ENCODE data around the gene DTD2. TPM values are rescaled to one million over a fixed set of nuclear protein-coding genes. Genes with fewer than 3 reads are reported as not detected.

The DTD2 gene
- 10 to 100 TPM; 16.7 to 18.1 TPM for total RNA-seq

DNA sequence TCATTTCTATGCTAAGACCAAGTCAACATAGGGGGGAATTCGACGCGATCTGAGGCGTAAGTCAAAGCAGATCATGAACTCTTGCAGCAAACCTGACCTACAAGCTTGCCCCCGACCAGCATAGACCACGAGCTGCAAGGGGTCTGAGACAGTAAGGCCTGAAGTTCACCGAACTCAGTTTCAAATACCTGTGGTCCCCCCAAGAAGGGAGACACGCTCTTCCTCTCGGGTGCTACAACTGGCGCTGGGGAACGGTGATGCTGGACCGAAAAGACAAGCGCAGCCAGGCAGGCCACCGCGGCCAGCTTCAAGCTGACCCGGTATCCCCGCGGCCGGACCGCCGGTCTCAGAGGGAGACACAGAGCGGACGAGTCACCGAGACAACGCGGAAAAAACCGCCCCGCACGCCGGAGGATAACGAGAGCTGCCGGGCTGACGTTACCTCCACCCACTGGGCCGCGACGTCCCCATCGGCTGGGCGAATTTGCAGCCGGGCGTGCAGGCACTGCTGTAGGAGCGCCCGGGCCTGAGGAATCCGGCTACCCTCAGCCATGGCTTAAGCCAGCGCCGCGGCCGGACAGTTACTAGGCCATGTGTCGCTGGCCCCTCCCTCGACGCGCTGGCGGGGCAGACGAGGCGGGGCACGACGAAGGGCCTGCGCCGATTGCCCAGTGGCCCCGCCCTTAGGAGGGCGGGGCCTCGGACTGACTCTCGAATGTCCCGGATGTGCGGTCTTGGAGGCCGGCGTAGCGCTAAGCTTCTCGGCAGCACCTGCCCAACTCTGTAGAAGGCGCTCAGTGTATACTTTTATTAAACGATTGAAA is at the start of gene DTD2:
Gene DTD2 (minus strand): TSS at position 666 of the 824 bp plus-strand sequence. CDS start 113 bp downstream, at position 553.
- ATAC-seq (ENCODE audit: low read depth), result peak; percentile 97
- H3K4me1 Mint-ChIP-seq, result peaks cover 17% of the 10 kb centered on the region
- peak within 1 kb of the TSS; percentile 92 for H3K27ac Mint-ChIP-seq
- no peaks in the 10 kb centered on the region for H3K36me3 Mint-ChIP-seq
- POLR2A ChIA-PET, result interaction anchor here (0.5 to 2.1 kb wide), 8 partner anchors 25 to 835 kb away, joined by 3 to 22 read pairs (median 3); partner anchors contain the start of genes HEATR5A, HECTD1 and SCFD1
- H3K9me3 Mint-ChIP-seq, result no peaks in the 10 kb centered on the region
- peak; percentile 90 for DNase-seq
- no peaks in the 10 kb centered on the region for H3K27me3 Mint-ChIP-seq
- H3K4me3 Mint-ChIP-seq, result peak within 1 kb of the TSS; percentile 92

DNA sequence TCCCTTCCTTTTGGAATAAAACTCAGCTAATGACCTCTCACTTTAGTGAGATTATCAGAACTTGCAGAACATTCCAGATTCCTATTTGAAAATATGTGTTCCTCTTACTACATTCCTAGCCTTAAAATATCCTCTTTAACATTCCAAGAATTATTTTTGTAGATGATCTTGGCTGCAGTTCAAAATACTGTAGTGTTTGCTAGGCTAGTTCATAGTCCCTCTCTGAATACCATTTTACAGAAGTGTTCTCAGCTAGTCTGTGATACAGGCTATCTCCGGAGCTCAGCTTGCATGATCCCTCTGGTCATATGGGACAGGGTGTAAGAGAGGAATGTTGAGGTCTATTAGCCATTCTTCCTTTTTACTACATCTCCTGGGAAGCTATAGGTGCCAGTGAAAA is 48.1 kb upstream of the DTD2 start:
- ATAC-seq (ENCODE audit: low read depth), result no peak
- peaks cover 6% of the 10 kb centered on the region for H3K27me3 Mint-ChIP-seq
- no peaks in the 10 kb centered on the region for H3K9me3 Mint-ChIP-seq
- no peak overlapping the region for H3K4me3 Mint-ChIP-seq
- POLR2A ChIA-PET, result no interaction called here
- no peak for DNase-seq
- H3K27ac Mint-ChIP-seq, result no peak overlapping the region
- no peaks in the 10 kb centered on the region for H3K36me3 Mint-ChIP-seq
- no peaks in the 10 kb centered on the region for H3K4me1 Mint-ChIP-seq

- no peaks in the 10 kb centered on the region for H3K9me3 Mint-ChIP-seq
- no peak overlapping the region for H3K4me3 Mint-ChIP-seq
- H3K4me1 Mint-ChIP-seq, result no peaks in the 10 kb centered on the region
- H3K36me3 Mint-ChIP-seq, result no peaks in the 10 kb centered on the region
- no peak overlapping the region for H3K27ac Mint-ChIP-seq
- no peak for DNase-seq
- no peak for ATAC-seq (ENCODE audit: low read depth)
- H3K27me3 Mint-ChIP-seq, result peaks cover 12% of the 10 kb centered on the region
- POLR2A ChIA-PET, result no interaction called here
These were observed 44.6 kb upstream of the DTD2 start for GRCh38 chr14:31501870-31502269.

DNA sequence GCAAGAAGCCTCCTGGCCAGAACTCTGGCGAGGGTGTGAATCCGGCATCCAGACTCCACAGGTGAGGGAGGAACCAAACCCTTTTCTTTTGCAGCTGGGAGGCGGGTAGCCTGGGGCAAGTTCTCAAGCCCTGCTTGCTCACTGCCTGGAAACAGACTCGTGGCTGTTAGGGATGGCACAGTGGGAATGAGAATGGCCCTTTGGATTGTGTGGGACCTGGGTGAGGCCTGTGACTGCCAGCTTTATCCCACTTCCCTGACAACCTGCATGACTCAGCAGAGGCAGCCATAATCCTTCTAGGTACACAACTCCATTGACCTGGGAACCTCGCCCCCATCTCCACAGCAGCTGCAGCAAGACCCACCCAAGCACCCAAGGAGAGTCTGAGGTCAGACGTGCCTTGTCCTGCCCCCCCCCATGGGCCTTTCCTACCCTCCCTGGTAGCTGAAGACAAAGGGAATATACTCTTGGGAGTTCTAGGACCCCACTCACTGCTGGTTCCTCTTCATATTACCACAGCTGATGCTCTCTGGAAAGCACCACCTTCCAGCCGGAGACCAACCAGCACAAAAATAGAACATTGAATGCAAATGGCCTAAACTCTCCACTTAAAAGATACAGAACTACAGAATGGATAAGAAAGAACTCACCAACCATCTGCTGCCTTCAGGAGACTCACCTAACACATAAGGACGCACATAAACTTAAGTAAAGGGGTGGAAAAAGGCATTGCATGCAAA is 35.6 kb upstream of the DTD2 start:
- no peaks in the 10 kb centered on the region for H3K4me1 Mint-ChIP-seq
- H3K36me3 Mint-ChIP-seq, result no peaks in the 10 kb centered on the region
- H3K9me3 Mint-ChIP-seq, result no peaks in the 10 kb centered on the region
- POLR2A ChIA-PET, result no interaction called here
- H3K27ac Mint-ChIP-seq, result no peak overlapping the region
- H3K4me3 Mint-ChIP-seq, result no peak overlapping the region
- peaks cover 9% of the 10 kb centered on the region for H3K27me3 Mint-ChIP-seq
- DNase-seq, result no peak
- no peak for ATAC-seq (ENCODE audit: low read depth)

DNA sequence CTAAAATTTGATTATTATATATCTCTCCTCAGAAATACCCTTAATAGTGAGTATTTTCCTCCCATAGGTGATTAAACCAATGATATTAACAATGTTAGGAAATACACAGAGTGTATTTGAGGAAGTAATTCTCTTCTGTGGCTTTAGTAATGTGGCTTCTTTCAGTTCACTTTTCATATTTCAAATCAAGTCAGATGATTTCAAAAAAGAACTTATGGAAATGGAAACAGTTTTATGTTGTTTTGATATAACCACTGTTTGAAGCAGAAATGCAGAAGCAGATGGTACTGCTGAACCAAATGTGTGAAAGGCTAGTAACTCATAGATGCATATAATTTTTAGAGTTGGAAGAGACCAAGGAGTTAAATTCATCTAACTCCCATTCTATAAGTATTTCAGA is 32.4 kb upstream of the DTD2 start:
- H3K4me3 Mint-ChIP-seq, result no peak overlapping the region
- no peaks in the 10 kb centered on the region for H3K4me1 Mint-ChIP-seq
- no peak for DNase-seq
- no peaks in the 10 kb centered on the region for H3K36me3 Mint-ChIP-seq
- H3K27me3 Mint-ChIP-seq, result peaks cover 5% of the 10 kb centered on the region
- no peaks in the 10 kb centered on the region for H3K9me3 Mint-ChIP-seq
- POLR2A ChIA-PET, result no interaction called here
- ATAC-seq (ENCODE audit: low read depth), result no peak
- H3K27ac Mint-ChIP-seq, result no peak overlapping the region

DNA sequence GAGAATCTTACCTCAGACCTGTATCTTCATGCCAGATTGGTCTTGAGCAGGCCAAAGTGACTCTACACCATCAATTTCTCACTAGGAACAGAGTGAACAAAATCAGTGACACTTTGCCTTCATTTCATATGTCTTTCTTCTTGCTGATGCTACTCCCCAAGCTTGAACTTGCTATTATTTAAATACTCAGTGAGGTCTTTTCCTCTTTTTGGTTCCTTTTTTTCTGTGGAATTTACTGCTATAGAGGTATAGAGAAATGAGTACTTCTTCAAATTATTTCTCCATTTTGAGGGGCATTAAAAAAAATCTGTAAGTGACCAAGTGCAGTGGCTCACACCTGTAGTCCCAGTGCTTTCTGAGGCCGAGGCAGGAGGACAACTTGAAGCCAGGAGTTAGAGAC is 30.6 kb upstream of the DTD2 start, which contains the start of gene GPR33:
Gene GPR33 (minus strand): TSS at position 154 of the 400 bp plus-strand sequence. CDS start 4,074 bp downstream, outside the sequence.
- ATAC-seq (ENCODE audit: low read depth), result no peak
- peaks cover 5% of the 10 kb centered on the region for H3K27me3 Mint-ChIP-seq
- POLR2A ChIA-PET, result no interaction called here
- no peak within 1 kb of the TSS for H3K27ac Mint-ChIP-seq
- H3K4me3 Mint-ChIP-seq, result no peak within 1 kb of the TSS
- H3K4me1 Mint-ChIP-seq, result no peaks in the 10 kb centered on the region
- no peak for DNase-seq
- no peaks in the 10 kb centered on the region for H3K9me3 Mint-ChIP-seq
- H3K36me3 Mint-ChIP-seq, result no peaks in the 10 kb centered on the region

- Mint-ChIP-seq H3K4me1 (no peaks in the 10 kb centered on the region), H3K27ac (no peak overlapping the region), H3K27me3 (peaks cover 5% of the 10 kb centered on the region), H3K4me3 (no peak overlapping the region), H3K36me3 (no peaks in the 10 kb centered on the region), H3K9me3 (no peaks in the 10 kb centered on the region)
- DNase-seq, result no peak
- POLR2A ChIA-PET, result no interaction called here
- no peak for ATAC-seq (ENCODE audit: low read depth)
These were observed 29.5 kb upstream of the DTD2 start for GRCh38 chr14:31486764-31487163.

DNA sequence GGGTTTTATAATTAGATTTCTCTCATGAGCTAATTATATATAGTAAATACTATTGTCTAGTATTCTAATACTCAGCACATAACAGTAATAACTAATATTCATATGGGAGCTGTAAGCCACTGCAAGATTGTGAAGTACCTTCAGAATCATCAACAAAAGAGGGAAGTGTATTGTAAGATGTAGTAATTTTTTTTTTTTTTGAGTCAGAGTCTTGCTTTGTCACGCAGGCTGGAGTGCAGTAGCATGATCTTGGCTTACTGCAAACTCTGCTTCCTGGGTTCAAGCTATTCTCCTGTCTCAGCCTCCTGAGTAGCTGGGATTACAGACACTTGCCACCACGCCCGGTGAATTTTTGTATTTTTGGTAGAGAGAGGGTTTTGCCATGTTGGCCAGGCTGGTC is 27.4 kb upstream of the DTD2 start:
- Mint-ChIP-seq H3K27me3 (peaks cover 7% of the 10 kb centered on the region), H3K4me3 (no peak overlapping the region), H3K27ac (no peak overlapping the region), H3K4me1 (no peaks in the 10 kb centered on the region), H3K9me3 (no peaks in the 10 kb centered on the region), H3K36me3 (no peaks in the 10 kb centered on the region)
- no peak for DNase-seq
- ATAC-seq (ENCODE audit: low read depth), result no peak
- POLR2A ChIA-PET, result no interaction called here

DNA sequence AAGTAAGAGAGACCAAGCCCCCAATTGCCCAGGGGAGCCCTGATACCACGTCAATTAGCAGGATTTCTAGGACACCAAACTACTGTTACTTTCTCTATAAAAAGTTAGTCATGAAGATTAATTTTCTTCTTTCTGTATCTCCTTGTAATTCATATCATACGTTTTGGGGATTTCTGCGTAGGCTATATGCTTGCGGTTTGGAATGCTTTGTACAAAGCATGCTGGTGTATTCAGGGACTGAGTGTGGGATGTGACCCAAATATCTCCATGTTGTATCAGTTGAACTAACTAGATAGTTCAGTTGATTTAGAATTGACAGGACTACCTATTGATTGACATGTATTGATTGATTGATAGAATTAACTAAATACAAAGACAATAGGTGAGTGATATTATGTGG is 22.9 kb upstream of the DTD2 start:
- Mint-ChIP-seq H3K4me1 (no peaks in the 10 kb centered on the region), H3K27ac (no peak overlapping the region), H3K4me3 (no peak overlapping the region), H3K9me3 (no peaks in the 10 kb centered on the region), H3K27me3 (peaks cover 6% of the 10 kb centered on the region), H3K36me3 (no peaks in the 10 kb centered on the region)
- DNase-seq (no peak), ATAC-seq (ENCODE audit: low read depth) (no peak)
- POLR2A ChIA-PET, result no interaction called here

GRCh38 chr14:31479027-31479426 is 21.7 kb upstream of the DTD2 start:
- ATAC-seq (ENCODE audit: low read depth) (no peak), DNase-seq (no peak)
- Mint-ChIP-seq H3K4me3 (no peak overlapping the region), H3K9me3 (no peaks in the 10 kb centered on the region), H3K27ac (no peak overlapping the region), H3K4me1 (no peaks in the 10 kb centered on the region), H3K36me3 (no peaks in the 10 kb centered on the region), H3K27me3 (peaks cover 6% of the 10 kb centered on the region)
- POLR2A ChIA-PET, result no interaction called here

GRCh38 chr14:31477248-31477647 is 19.9 kb upstream of the DTD2 start:
- peaks cover 6% of the 10 kb centered on the region for H3K27me3 Mint-ChIP-seq
- POLR2A ChIA-PET, result no interaction called here
- H3K27ac Mint-ChIP-seq, result no peak overlapping the region
- no peak for DNase-seq
- no peak for ATAC-seq (ENCODE audit: low read depth)
- no peaks in the 10 kb centered on the region for H3K36me3 Mint-ChIP-seq
- H3K9me3 Mint-ChIP-seq, result peaks cover 2% of the 10 kb centered on the region
- no peak overlapping the region for H3K4me3 Mint-ChIP-seq
- no peaks in the 10 kb centered on the region for H3K4me1 Mint-ChIP-seq

DNA sequence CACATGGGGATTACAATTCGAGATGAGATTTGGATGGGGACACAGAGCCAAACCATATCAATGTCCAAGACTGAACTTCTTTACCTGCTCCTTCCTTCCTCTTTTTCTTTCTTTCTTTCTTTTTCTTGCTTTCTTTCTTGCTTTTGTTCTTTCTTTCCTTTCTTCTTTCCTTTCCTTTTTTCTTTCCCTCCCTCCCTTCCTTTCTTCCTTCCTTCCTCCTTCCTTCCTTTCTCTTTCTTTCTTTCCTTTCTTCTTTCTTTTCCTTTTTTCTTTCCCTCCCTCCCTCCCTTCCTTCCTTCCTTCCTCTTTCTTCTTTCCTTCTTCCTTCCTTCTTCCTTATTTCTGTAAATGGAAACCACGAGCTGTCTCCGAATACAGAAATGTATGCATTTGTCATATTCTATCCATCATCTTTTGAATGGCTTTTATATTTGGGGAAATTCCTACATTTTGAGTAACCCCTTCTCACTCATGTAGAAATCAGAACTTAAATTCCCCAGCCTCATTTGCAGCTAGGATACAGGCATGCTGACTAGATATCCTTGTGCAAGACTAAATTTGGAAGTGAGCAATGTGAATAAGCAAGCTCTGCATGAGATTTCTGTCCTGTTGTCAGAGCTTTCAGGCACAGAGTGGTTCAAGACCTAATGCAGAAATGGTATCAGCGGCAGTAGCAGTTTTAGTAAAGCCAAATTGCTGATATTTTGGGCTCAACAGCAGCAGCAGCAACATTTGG is 19.0 kb upstream of the DTD2 start:
- POLR2A ChIA-PET, result no interaction called here
- Mint-ChIP-seq H3K36me3 (no peaks in the 10 kb centered on the region), H3K4me1 (no peaks in the 10 kb centered on the region), H3K27ac (no peak overlapping the region), H3K4me3 (no peak overlapping the region), H3K27me3 (peaks cover 6% of the 10 kb centered on the region), H3K9me3 (peaks cover 2% of the 10 kb centered on the region)
- DNase-seq (no peak), ATAC-seq (ENCODE audit: low read depth) (no peak)

DNA sequence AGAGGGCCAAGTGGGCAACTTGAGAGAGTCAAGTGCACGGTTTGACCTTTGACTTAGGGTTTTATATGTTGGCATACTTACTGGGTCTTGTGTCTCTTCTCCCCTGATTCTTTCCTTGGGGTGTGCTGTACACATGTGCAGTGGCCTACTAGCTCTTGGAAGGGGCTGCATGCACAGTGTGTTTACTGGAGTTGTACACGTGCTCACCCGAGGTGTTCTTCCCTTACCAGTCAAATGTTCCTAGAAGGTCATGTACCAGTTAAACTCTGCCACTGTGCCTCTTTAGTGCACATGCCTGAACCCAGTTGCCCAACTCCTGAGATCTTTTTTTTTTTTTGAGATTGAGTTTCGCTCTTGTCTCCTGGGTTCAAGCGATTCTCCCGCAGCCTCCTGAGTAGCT is 9.2 kb upstream of the DTD2 start:
- ATAC-seq (ENCODE audit: low read depth) (no peak), DNase-seq (no peak)
- no peaks in the 10 kb centered on the region for H3K36me3 Mint-ChIP-seq
- peaks cover 1% of the 10 kb centered on the region for H3K9me3 Mint-ChIP-seq
- peaks cover 4% of the 10 kb centered on the region for H3K27me3 Mint-ChIP-seq
- no peaks in the 10 kb centered on the region for H3K4me1 Mint-ChIP-seq
- POLR2A ChIA-PET, result no interaction called here
- H3K27ac Mint-ChIP-seq, result no peak overlapping the region
- no peak overlapping the region for H3K4me3 Mint-ChIP-seq

Measured in activated naive CD8-positive, alpha-beta T cell treated with anti-CD3 and anti-CD28 coated beads, Interleukin-2, amount 10 ng/mL, durations not matched to agents 7 days and 5 days (primary cell).